ENCODE data around the gene ASB10. TPM values are rescaled to one million over a fixed set of nuclear protein-coding genes. Genes with fewer than 3 reads are reported as not detected.

Gene ASB10
- total and polyA plus RNA-seq, 2 of the 13 experiments (the other 11 are each of a cell fraction or from before 2014, with no cell fraction given) = not detected

GRCh38 chr7:151232091-151232916 is 45.3 kb upstream of the ASB10 start, which contains the start of gene CHPF2 (continued):
- TF ChIP-seq ZNF318 (CRISPR knock-in tag; IDR thresholded peaks at IDR 0.05) = no peak
- no peak for TF ChIP-seq TP53 (CRISPR knock-in tag; conservative IDR thresholded peaks at IDR 0.05)
- TF ChIP-seq ZNF607 (CRISPR knock-in tag; IDR thresholded peaks at IDR 0.05; ENCODE audit: borderline replicate concordance) = no peak
- TF ChIP-seq DNMT3B (CRISPR knock-in tag; conservative IDR thresholded peaks at IDR 0.05) = no peak
- no peak for TF ChIP-seq DDIT3 (CRISPR knock-in tag; IDR thresholded peaks at IDR 0.05)
- no peak for TF ChIP-seq ZNF343 (CRISPR knock-in tag; IDR thresholded peaks at IDR 0.05)
- TF ChIP-seq ATAD3A (CRISPR knock-in tag; IDR thresholded peaks at IDR 0.05) = no peak
- no peak for TF ChIP-seq ZBTB1 (CRISPR knock-in tag; IDR thresholded peaks at IDR 0.05; ENCODE audit: borderline replicate concordance)
- no peak for TF ChIP-seq ARNT (IDR thresholded peaks at IDR 0.05)
- peak; percentile 65 for TF ChIP-seq ZNF143 (CRISPR knock-in tag; IDR thresholded peaks at IDR 0.05)
- TF ChIP-seq FLYWCH1 (CRISPR knock-in tag; IDR thresholded peaks at IDR 0.05) = no peak
- no peak for TF ChIP-seq ZNF501 (CRISPR knock-in tag; IDR thresholded peaks at IDR 0.05)
- 0 out of 2 replicates have a peak, but pooled peaks have one; percentile 7 for TF ChIP-seq ARID2 (CRISPR knock-in tag; IDR thresholded peaks at IDR 0.05; ENCODE audit: borderline replicate concordance)
- peak; percentile 79; the same call in 1 of the 2 replicates for TF ChIP-seq PHF8 (CRISPR knock-in tag; IDR thresholded peaks at IDR 0.05)
- TF ChIP-seq ZNF589 (CRISPR knock-in tag; conservative IDR thresholded peaks at IDR 0.05) = no peak
- 0 out of 2 replicates have a peak, but pooled peaks have one; percentile 29 for TF ChIP-seq ZFP1 (CRISPR knock-in tag; IDR thresholded peaks at IDR 0.05)
- TF ChIP-seq ZC3H13 (CRISPR knock-in tag; IDR thresholded peaks at IDR 0.05) = peak; percentile 74; the same call in 1 of the 2 replicates
- TF ChIP-seq ZNF354B (CRISPR knock-in tag; IDR thresholded peaks at IDR 0.05) = no peak
- TF ChIP-seq CREB1 (IDR thresholded peaks at IDR 0.05) = no peak
- TF ChIP-seq CREB1 (CRISPR knock-in tag; IDR thresholded peaks at IDR 0.05) = no peak
- TF ChIP-seq ZNF282 (IDR thresholded peaks at IDR 0.05; ENCODE audit: partially characterized antibody) = no peak
- TF ChIP-seq TCF7 (IDR thresholded peaks at IDR 0.05; ENCODE audit: low read depth) = no peak
- no peak for TF ChIP-seq ZNF672 (CRISPR knock-in tag; IDR thresholded peaks at IDR 0.05)
- no peak for TF ChIP-seq PCBP1 (IDR thresholded peaks at IDR 0.05; ENCODE audit: borderline replicate concordance, low read depth, low read length)
- no peak for TF ChIP-seq SRSF9 (IDR thresholded peaks at IDR 0.05; ENCODE audit: borderline replicate concordance, insufficient read depth, low read depth, low read length, poor library complexity, severe bottlenecking)
